ENCODE results near the gene PAQR8.

GRCh38 chr6:52389264-52389625, 27.3 kb downstream of the PAQR8 start:
- TF ChIP-seq CTCF (IDR thresholded peaks at IDR 0.05; ENCODE audit: insufficient read depth, low read length, poor library complexity, severe bottlenecking) = no peak
- TF ChIP-seq EZH2phosphoT487 (conservative IDR thresholded peaks at IDR 0.05; ENCODE audit: low read length) = no peak
